SK-N-SH (cell line): ENCODE measurements around the gene EPB41L1.

ENCODE experiments used
- CTCF ChIP-seq: fragments of 200-600 bp; sonication (generic); IDR thresholded peaks from 2 replicates; pipeline ENCODE4 v1.6.1; 2017; ENCODE audit warnings: antibody characterized with exemption, mild to moderate bottlenecking, moderate library complexity
- EP300 ChIP-seq, 2 experiments: IDR thresholded peaks; 2 replicates each; pipeline versions ENCODE4 v1.4.0 to v1.6.1; 2012; ENCODE audit warnings: borderline replicate concordance in 1 of 2, low read depth in 1 of 2, low read length in 1 of 2
- EZH2phosphoT487 ChIP-seq: fragments of 200-600 bp; sonication (generic); IDR thresholded peaks from 2 replicates; pipeline ENCODE4 v1.6.1; 2017; ENCODE audit warnings: low read depth, mixed run types, mild to moderate bottlenecking, antibody characterized with exemption, moderate library complexity, borderline replicate concordance
- IRF3 ChIP-seq: fragments of 150-350 bp; IDR thresholded peaks from 2 replicates; pipeline ENCODE4 v1.6.1; 2016; ENCODE audit warnings: mild to moderate bottlenecking, low read depth, low read length
- POLR2AphosphoS5 ChIP-seq: IDR thresholded peaks from 2 replicates; pipeline ENCODE4 v1.6.1; 2012; ENCODE audit warnings: low read depth, low read length
- RAD21 ChIP-seq: IDR thresholded peaks from 2 replicates; pipeline ENCODE4 v1.6.1; 2012; ENCODE audit warnings: mild to moderate bottlenecking, low read length
- REST ChIP-seq: IDR thresholded peaks from 2 replicates; pipeline ENCODE4 v1.6.1; 2012; ENCODE audit warnings: mild to moderate bottlenecking, low read depth, low read length, moderate library complexity
- SIN3A ChIP-seq: IDR thresholded peaks from 2 replicates; pipeline ENCODE4 v1.6.1; 2012; ENCODE audit warnings: low read depth, mild to moderate bottlenecking, low read length, moderate library complexity, borderline replicate concordance
- TCF12 ChIP-seq: IDR thresholded peaks from 2 replicates; pipeline ENCODE4 v1.4.0; 2012

GRCh38 chr20:36147690-36148089 is 6.8 kb upstream of the EPB41L1 start:
- TF ChIP-seq POLR2AphosphoS5 (no peak), TCF12 (no peak), CTCF (no peak), EZH2phosphoT487 (no peak), EP300 (IDR thresholded peaks at IDR 0.05; ENCODE audit: borderline replicate concordance in 1 of 2, low read depth in 1 of 2, low read length in 1 of 2) (no peak), SIN3A (no peak), REST (no peak), RAD21 (no peak), IRF3 (no peak)
